K562 (cell line): ENCODE data around the gene SUDS3. TPM values are rescaled to one million over a fixed set of nuclear protein-coding genes. Genes with fewer than 3 reads are reported as not detected.
A peak's percentile ranks its signal among the peaks of the same experiment; 100 is the strongest.

Experiments used
- ATAC-seq: fragments of 200-7000 bp; cut with Tn5 transposase; 3 replicates; pipeline ENCODE4 v1.9.1; 2020; ENCODE audit warnings: moderate library complexity
- BruUV-seq: library from RNA; stranded (reverse); fragments of 400-500 nt; replicated peaks from 2 replicates; lab custom pipeline; 2021; lab: Mats Ljungman, UMichigan
- CTCF ChIA-PET: fragments of 300-600 bp; formaldehyde crosslinking; extraction: SDS; loops from one replicate; lab custom pipeline; 2021; ENCODE audit warnings: low intra/inter-chr PET ratio; lab: Yijun Ruan, JAX
- POLR2A ChIA-PET: fragments of 300-600, 350-650 bp; sonication (Branson Sonifier 250); formaldehyde crosslinking; extraction: SDS; loops from one replicate; lab custom pipeline; 2021; ENCODE audit warnings: antibody characterized with exemption, inconsistent platforms; lab: Yijun Ruan, JAX
- DNase-seq, 4 experiments: peaks; one replicate each; pipeline versions ENCODE4 v3.0.0 to v3.0.0-alpha.2; 2011 to 2018; ENCODE audit warnings: low spot score in 3 of 4, mixed read lengths in 3 of 4; ENCODE audit errors: extremely low read depth in 1 of 4
- FAIRE-seq: peaks from 2 replicates; lab custom pipeline; 2011; peaks lifted over from hg19 to GRCh38; lab: Jason Lieb, UNC
- H2AFZ ChIP-seq: 2 replicates; pipeline ENCODE4 v1.6.0; 2011; ENCODE audit warnings: low read depth, low read length, control low read depth, inconsistent platforms
- H3K27ac ChIP-seq: fragments of 200-600 bp; 3 replicates; pipeline ENCODE4 v1.8.0; 2011; ENCODE audit warnings: low read depth, mild to moderate bottlenecking, control low read depth, inconsistent platforms, low read length, moderate library complexity, mixed read lengths; ENCODE audit errors: extremely low read depth
- H3K27me3 ChIP-seq, 2 experiments: fragments of 300-600 bp in 1 of 2; 2 replicates in 1 of 2; 3 replicates in 1 of 2; pipeline versions ENCODE4 v1.6.0 to v1.8.0; 2011; ENCODE audit warnings: inconsistent platforms in 2 of 2, low read length in 2 of 2, mild to moderate bottlenecking in 1 of 2, mixed read lengths in 1 of 2, moderate library complexity in 1 of 2; ENCODE audit not compliant: control insufficient read depth in 2 of 2, insufficient read depth in 2 of 2
- H3K36me3 ChIP-seq: fragments of 300-600 bp; 3 replicates; pipeline ENCODE4 v1.8.0; 2011; ENCODE audit warnings: mild to moderate bottlenecking, low read length, inconsistent platforms; ENCODE audit not compliant: control insufficient read depth, insufficient read depth
- H3K4me1 ChIP-seq, 2 experiments: fragments of 200-600 bp in 1 of 2; replicated peaks in 1 of 2; 2 replicates in 1 of 2; 3 replicates in 1 of 2; pipeline versions ENCODE4 v1.5.1 to v1.8.0; 2011; ENCODE audit warnings: inconsistent platforms in 2 of 2, low read length in 2 of 2, mild to moderate bottlenecking in 1 of 2, mixed read lengths in 1 of 2, moderate library complexity in 1 of 2; ENCODE audit not compliant: control insufficient read depth in 2 of 2, insufficient read depth in 2 of 2
- H3K4me2 ChIP-seq: 2 replicates; pipeline ENCODE4 v1.6.1; 2011; ENCODE audit warnings: low read length, control low read depth, inconsistent platforms, mixed read lengths; ENCODE audit not compliant: insufficient read depth
- H3K4me3 ChIP-seq: fragments of 200-600 bp; sonication (generic), shearing (Covaris generic); 2 replicates; pipeline ENCODE4 v1.5.1; 2016; ENCODE audit warnings: control low read depth, inconsistent platforms
- H3K79me2 ChIP-seq: fragments of 200-600 bp; 3 replicates; pipeline ENCODE4 v1.8.0; 2011; ENCODE audit warnings: low read length, inconsistent platforms; ENCODE audit not compliant: control insufficient read depth, insufficient read depth
- H3K9ac ChIP-seq, 2 experiments: 2 replicates each; pipeline versions ENCODE4 v1.6.0 to v1.6.1; 2011; ENCODE audit warnings: low read depth in 2 of 2, low read length in 2 of 2, control low read depth in 1 of 2, inconsistent platforms in 1 of 2, mild to moderate bottlenecking in 1 of 2, mixed read lengths in 1 of 2; ENCODE audit not compliant: insufficient read depth in 1 of 2
- H3K9me1 ChIP-seq: one replicate; pipeline ENCODE4 v1.6.0; 2011; ENCODE audit warnings: inconsistent platforms, mild to moderate bottlenecking, low read length, moderate library complexity; ENCODE audit not compliant: control insufficient read depth, insufficient read depth
- H3K9me3 ChIP-seq: replicated peaks from 2 replicates; pipeline ENCODE4 v1.5.1; 2011; ENCODE audit warnings: low read depth, low read length, inconsistent platforms; ENCODE audit not compliant: control insufficient read depth, insufficient read depth
- H4K20me1 ChIP-seq: replicated peaks from 2 replicates; pipeline ENCODE4 v1.6.1; 2011; ENCODE audit warnings: low read length, inconsistent platforms, mixed read lengths; ENCODE audit not compliant: control insufficient read depth, insufficient read depth
- C11orf30 ChIP-seq: fragments of 450-650 bp; IDR thresholded peaks from 2 replicates; pipeline ENCODE4 v1.6.1; 2016; ENCODE audit warnings: low read depth, mild to moderate bottlenecking
- LCOR ChIP-seq: sonication (generic); formaldehyde crosslinking; IDR thresholded peaks from 2 replicates; pipeline ENCODE4 v1.8.0; 2022; ENCODE audit warnings: mild to moderate bottlenecking, missing genetic modification reagents
- MAFG ChIP-seq: fragments of 450-650 bp; conservative IDR thresholded peaks from 2 replicates; pipeline ENCODE4 v1.6.1; 2016; ENCODE audit warnings: missing genetic modification characterization, missing compliant biosample characterization
- NFE2 ChIP-seq: IDR thresholded peaks from 2 replicates; pipeline ENCODE4 v1.6.1; 2014; ENCODE audit warnings: antibody characterized with exemption, low read depth
- NFE2L1 ChIP-seq: fragments of 450-650 bp; IDR thresholded peaks from 2 replicates; pipeline ENCODE4 v1.6.1; 2016; ENCODE audit warnings: missing genetic modification characterization, low read depth, mild to moderate bottlenecking, missing compliant biosample characterization, moderate library complexity, borderline replicate concordance
- NRF1 ChIP-seq, 2 experiments: fragments of 450-650 bp; IDR thresholded peaks in 1 of 2; conservative IDR thresholded peaks in 1 of 2; 2 replicates each; pipeline ENCODE4 v1.6.1; 2014; ENCODE audit warnings: mild to moderate bottlenecking in 2 of 2
- PCBP2 ChIP-seq: fragments of 200-400 bp; formaldehyde crosslinking; IDR thresholded peaks from 2 replicates; pipeline ENCODE4 v1.6.1; 2018; ENCODE audit warnings: low read length, low read depth, mild to moderate bottlenecking, moderate library complexity; ENCODE audit not compliant: poor library complexity, severe bottlenecking
- PPARD ChIP-seq: fragments of 250-450 bp; sonication (Bioruptor Pico); IDR thresholded peaks from 2 replicates; pipeline ENCODE4 v1.8.0; 2022; ENCODE audit warnings: inconsistent platforms, mild to moderate bottlenecking, moderate library complexity
- PRPF4 ChIP-seq: fragments of 200-400 bp; formaldehyde crosslinking; IDR thresholded peaks from one replicate; pipeline ENCODE4 v1.6.1; 2017; ENCODE audit warnings: low read length, low read depth, mild to moderate bottlenecking; ENCODE audit not compliant: insufficient read depth, poor library complexity, severe bottlenecking
- SOX6 ChIP-seq: fragments of 450-650 bp; IDR thresholded peaks from 2 replicates; pipeline ENCODE4 v1.6.1; 2014; ENCODE audit warnings: mild to moderate bottlenecking
- TEAD4 ChIP-seq, 2 experiments: sonication (generic) in 1 of 2; formaldehyde crosslinking in 1 of 2; IDR thresholded peaks; 2 replicates each; pipeline versions ENCODE4 v1.6.1 to v1.8.0; 2012 to 2022; ENCODE audit warnings: borderline replicate concordance in 1 of 2, inconsistent platforms in 1 of 2, low read length in 1 of 2, mild to moderate bottlenecking in 1 of 2, missing genetic modification reagents in 1 of 2
- TFAM ChIP-seq: fragments of 250-450 bp; sonication (Bioruptor Pico); conservative IDR thresholded peaks from 2 replicates; pipeline ENCODE4 v1.5.0; 2021; ENCODE audit warnings: mild to moderate bottlenecking, moderate library complexity
- THRB ChIP-seq: fragments of 450-650 bp; formaldehyde crosslinking; conservative IDR thresholded peaks from 2 replicates; pipeline ENCODE4 v1.4.0; 2022; ENCODE audit warnings: mild to moderate bottlenecking, missing genetic modification characterization
- ZNF12 ChIP-seq: sonication (generic); formaldehyde crosslinking; IDR thresholded peaks from 2 replicates; pipeline ENCODE4 v1.4.0; 2020; ENCODE audit warnings: mild to moderate bottlenecking, missing genetic modification reagents
- ZNF316 ChIP-seq: fragments of 450-650 bp; IDR thresholded peaks from 2 replicates; pipeline ENCODE4 v1.6.1; 2016
- ZNF695 ChIP-seq: fragments of 450-650 bp; formaldehyde crosslinking; IDR thresholded peaks from 2 replicates; pipeline ENCODE4 v1.4.0; 2020; ENCODE audit warnings: mild to moderate bottlenecking, moderate library complexity
- ZNF77 ChIP-seq: fragments of 250-450 bp; sonication (Bioruptor Pico); IDR thresholded peaks from 2 replicates; pipeline ENCODE4 v1.5.0; 2020
- WGBS: fragments of 100-300 bp; shearing (Covaris generic); methylation state at CpG from one replicate; pipeline ENCODE4 v1.1.6; 2016; ENCODE audit warnings: low coverage, mixed read lengths; ENCODE audit not compliant: insufficient coverage; ENCODE audit errors: missing lambda C conversion rate; 5-methylcytosine and 5-hydroxymethylcytosine counted together
- in situ Hi-C: fragments of 300-500 bp; cut with MboI; formaldehyde crosslinking; loops from 4 replicates; pipeline ENCODE4 v1.15.0; 2018; ENCODE audit warnings: inconsistent platforms, mixed read lengths
- intact Hi-C: fragments of 100-400 bp; cut with micrococcal nuclease; formaldehyde crosslinking; loops from 2 replicates; pipeline ENCODE4 v1.14.2; 2022
- polyA plus RNA-seq, 8 experiments: library from polyadenylated mRNA; depleted of rRNA in 4 of 8; stranded (reverse) in 5 of 8; unstranded in 3 of 8; fragments of >200 nt; fragmentation: Nextera tagmentation in 2 of 8; fragmentation: Illumina TruSeq in 1 of 8; extraction: Ambion mirVana in 2 of 8; extraction: Trizol in 1 of 8; gene quantifications; 2 replicates each; pipeline versions ENCODE4 v1.2.1 to v1.2.3, GENCODE V29; 2011 to 2014; ENCODE audit warnings: inconsistent platforms in 1 of 8, missing spikeins in 1 of 8
- total RNA-seq, 7 experiments: library from RNA; depleted of rRNA in 6 of 7; stranded (reverse); fragments of >200 nt in 6 of 7; fragmentation: Illumina TruSeq in 2 of 7; extraction: Trizol in 2 of 7; gene quantifications; 2 replicates each; pipeline versions ENCODE4 v1.2.1 to v1.2.3, GENCODE V29; 2011 to 2021; ENCODE audit warnings: low replicate concordance in 1 of 7
- TF ChIP-seq, protein P1 (sequence below): fragments of 250-450 bp; sonication (Bioruptor Pico); IDR thresholded peaks from 2 replicates; pipeline ENCODE4 v1.8.0; 2022; ENCODE audit warnings: inconsistent platforms

SUDS3 gene
- total and polyA plus RNA-seq, 9 of the 15 experiments (the other 6 are each of a cell fraction or from before 2014, with no cell fraction given) = 6.6 to 30.5 (median 23.3) TPM

GRCh38 chr12:118429688-118430383 is 53.5 kb downstream of the SUDS3 start:
- intact Hi-C loops = no loop called here
- no peak for DNase-seq
- POLR2A ChIA-PET = no interaction called here

GRCh38 chr12:118430516-118430915 is 54.2 kb downstream of the SUDS3 start:
- Histone ChIP-seq H3K4me2 (no peak overlapping the region), H3K4me3 (no peak overlapping the region), H4K20me1 (no peaks in the 10 kb centered on the region), H3K27me3 (no peaks in the 10 kb centered on the region), H3K4me1 (no peaks in the 10 kb centered on the region), H3K27ac (no peak overlapping the region), H3K79me2 (no peaks in the 10 kb centered on the region), H3K9me1 (no peaks in the 10 kb centered on the region), H3K9me3 (no peaks in the 10 kb centered on the region), H2AFZ (no peak overlapping the region), H3K36me3 (no peaks in the 10 kb centered on the region), H3K9ac (no peak overlapping the region)
- ChIA-PET CTCF (no interaction called here), POLR2A (no interaction called here)
- 4% methylated on average over 4 of the region's 4 CpGs for WGBS
- FAIRE-seq (no peak), DNase-seq (no peak), ATAC-seq (no peak)
- in situ Hi-C loops = no loop called here
- no TSS peak for BruUV-seq
- intact Hi-C loops = no loop called here
- TF ChIP-seq SOX6 = no peak
- TF ChIP-seq TEAD4 (IDR thresholded peaks at IDR 0.05; ENCODE audit: low read length) = no peak
- TF ChIP-seq TEAD4 (CRISPR knock-in tag; IDR thresholded peaks at IDR 0.05; ENCODE audit: borderline replicate concordance) = no peak
- no peak for TF ChIP-seq THRB (CRISPR knock-in tag)
- TF ChIP-seq, protein P1, sequence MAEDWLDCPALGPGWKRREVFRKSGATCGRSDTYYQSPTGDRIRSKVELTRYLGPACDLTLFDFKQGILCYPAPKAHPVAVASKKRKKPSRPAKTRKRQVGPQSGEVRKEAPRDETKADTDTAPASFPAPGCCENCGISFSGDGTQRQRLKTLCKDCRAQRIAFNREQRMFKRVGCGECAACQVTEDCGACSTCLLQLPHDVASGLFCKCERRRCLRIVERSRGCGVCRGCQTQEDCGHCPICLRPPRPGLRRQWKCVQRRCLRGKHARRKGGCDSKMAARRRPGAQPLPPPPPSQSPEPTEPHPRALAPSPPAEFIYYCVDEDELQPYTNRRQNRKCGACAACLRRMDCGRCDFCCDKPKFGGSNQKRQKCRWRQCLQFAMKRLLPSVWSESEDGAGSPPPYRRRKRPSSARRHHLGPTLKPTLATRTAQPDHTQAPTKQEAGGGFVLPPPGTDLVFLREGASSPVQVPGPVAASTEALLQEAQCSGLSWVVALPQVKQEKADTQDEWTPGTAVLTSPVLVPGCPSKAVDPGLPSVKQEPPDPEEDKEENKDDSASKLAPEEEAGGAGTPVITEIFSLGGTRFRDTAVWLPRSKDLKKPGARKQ = no peak
- TF ChIP-seq LCOR = no peak
- TF ChIP-seq ZNF695 (CRISPR knock-in tag) = no peak
- TF ChIP-seq TFAM (CRISPR knock-in tag) = no peak
- no peak for TF ChIP-seq ZNF77 (CRISPR knock-in tag)
- no peak for TF ChIP-seq PRPF4

More at GRCh38 chr12:118429688-118430383, 53.5 kb downstream of the SUDS3 start:
- no peak overlapping the region for H3K4me3 ChIP-seq
- peak; percentile 23 for FAIRE-seq
- H4K20me1 ChIP-seq = no peaks in the 10 kb centered on the region
- H3K9ac ChIP-seq = no peak overlapping the region
- H3K9me3 ChIP-seq = no peaks in the 10 kb centered on the region
- H2AFZ ChIP-seq = no peak overlapping the region
- no peak overlapping the region for H3K4me2 ChIP-seq
- in situ Hi-C loops = no loop called here
- BruUV-seq = no TSS peak
- H3K4me1 ChIP-seq = peaks cover 0 to 5% of the 10 kb centered on the region in 2 experiments; a peak in 2 of 5 replicates
- no peak for ATAC-seq
- peak; percentile 13; the same call in 1 of the 2 replicates for TF ChIP-seq NFE2L1
- no peak for TF ChIP-seq PCBP2
- TF ChIP-seq NRF1 (conservative IDR thresholded peaks at IDR 0.05 in 1 of 2, IDR thresholded peaks at IDR 0.05 in 1 of 2) = peak; percentile 80 to 83
- peak; percentile 73 for TF ChIP-seq MAFG (tag)
- peak; percentile 52 for TF ChIP-seq C11orf30
- peak; percentile 51; the same call in 1 of the 2 replicates for TF ChIP-seq ZNF316
- TF ChIP-seq PPARD (CRISPR knock-in tag) = no peak
- peak; percentile 45; the same call in 1 of the 2 replicates for TF ChIP-seq NFE2
- TF ChIP-seq ZNF12 = no peak
- TF ChIP-seq, all 486 proteins: peak for 6
- no peaks in the 10 kb centered on the region for H3K79me2 ChIP-seq
- H3K27ac ChIP-seq = no peak overlapping the region
- WGBS = 16% methylated on average over 7 of the region's 7 CpGs
- CTCF ChIA-PET = no interaction called here
- H3K27me3 ChIP-seq = no peaks in the 10 kb centered on the region
- no peaks in the 10 kb centered on the region for H3K9me1 ChIP-seq
- H3K36me3 ChIP-seq = no peaks in the 10 kb centered on the region
